Liver (tissue), 3 donors: ENCODE measurements around the gene ALG12.

Experiments
- CTCF ChIP-seq: fragments of 150-350 bp; IDR thresholded peaks from 2 replicates; pipeline ENCODE4 v1.5.1; 2017; ENCODE audit warnings: improper control_type of control experiment, low read depth, low read length; ENCODE audit not compliant: missing input control
- EGR1 ChIP-seq, 2 donors: IDR thresholded peaks; 2 replicates each; pipeline ENCODE4 v1.6.1; 2016 to 2018; ENCODE audit warnings: antibody characterized with exemption in 2 of 2, low read depth in 2 of 2
- JUND ChIP-seq, 2 donors: IDR thresholded peaks; 2 replicates each; pipeline ENCODE4 v1.6.1; 2016; ENCODE audit warnings: antibody characterized with exemption in 2 of 2
- MAX ChIP-seq: IDR thresholded peaks from 2 replicates; pipeline ENCODE4 v1.6.1; 2016; ENCODE audit warnings: antibody characterized with exemption
- NR2F2 ChIP-seq: IDR thresholded peaks from 2 replicates; pipeline ENCODE4 v1.6.1; 2016; ENCODE audit warnings: antibody characterized with exemption
- RAD21 ChIP-seq, 2 donors: IDR thresholded peaks; 2 replicates each; pipeline ENCODE4 v1.6.1; 2016; ENCODE audit warnings: antibody characterized with exemption in 2 of 2, mild to moderate bottlenecking in 2 of 2
- RXRA ChIP-seq, 2 donors: IDR thresholded peaks; 2 replicates each; pipeline ENCODE4 v1.6.1; 2017 to 2018; ENCODE audit warnings: antibody characterized with exemption in 2 of 2, mild to moderate bottlenecking in 1 of 2
- SP1 ChIP-seq: IDR thresholded peaks from 2 replicates; pipeline ENCODE4 v1.6.1; 2018; ENCODE audit warnings: antibody characterized with exemption, mild to moderate bottlenecking
- donor health status: healthy.
- donor health status: healthy.

- TF ChIP-seq EGR1 (IDR thresholded peaks at IDR 0.05; ENCODE audit: low read depth in 2 of 2) (no peak), CTCF (no peak), NR2F2 (no peak), RAD21 (IDR thresholded peaks at IDR 0.05) (no peak), MAX (no peak), SP1 (peak; percentile 30), JUND (IDR thresholded peaks at IDR 0.05) (no peak), RXRA (IDR thresholded peaks at IDR 0.05) (peak in 1 of 2 donors; percentile 59)
Measured at GRCh38 chr22:49954354-49954753, 36.1 kb upstream of the ALG12 start.
